ENCODE results near the gene IFNA14.
"Not testable (repeated sequence)": the region's sequence is repeated elsewhere in the genome, so short reads cannot be mapped to it uniquely, and the experiment has no call there.

Gene IFNA14

GRCh38 chr9:21239911-21240310 is at the start of gene IFNA14:
Gene IFNA14 (minus strand): TSS chr9:21240005. CDS start chr9:21239935, 70 bp downstream.
- DNase-seq = no peak

GRCh38 chr9:21287280-21287679 is 47.5 kb upstream of the IFNA14 start:
- no peak for DNase-seq

GRCh38 chr9:21286659-21287058 is 46.9 kb upstream of the IFNA14 start:
- DNase-seq = peak in 1 of 2 donors; percentile 7

- no peak for DNase-seq
Observed at GRCh38 chr9:21286099-21286498, 46.3 kb upstream of the IFNA14 start.

- no peak for DNase-seq
Observed at GRCh38 chr9:21281275-21281674, 41.5 kb upstream of the IFNA14 start.

- DNase-seq = no peak
Observed at GRCh38 chr9:21268347-21268657, 28.5 kb upstream of the IFNA14 start.

GRCh38 chr9:21267485-21268346 is 27.9 kb upstream of the IFNA14 start:
- DNase-seq = no peak

GRCh38 chr9:21266733-21267484 is 27.1 kb upstream of the IFNA14 start:
- no peak for DNase-seq

- DNase-seq = no peak
Observed at GRCh38 chr9:21265421-21266189, 25.8 kb upstream of the IFNA14 start.

GRCh38 chr9:21255538-21256212 is 15.9 kb upstream of the IFNA14 start:
- DNase-seq = no peak

GRCh38 chr9:21252721-21253547 is 13.1 kb upstream of the IFNA14 start:
- DNase-seq = peak in 1 of 2 donors; percentile 13

- DNase-seq = no peak
Observed at GRCh38 chr9:21251638-21252037, 11.8 kb upstream of the IFNA14 start.

- no peak for DNase-seq
Observed at GRCh38 chr9:21251190-21251589, 11.4 kb upstream of the IFNA14 start.

- DNase-seq = no peak
Observed at GRCh38 chr9:21244836-21245235, 5.0 kb upstream of the IFNA14 start.

GRCh38 chr9:21236360-21236714 is 3.5 kb downstream of the IFNA14 start:
- DNase-seq = not testable (repeated sequence)

- DNase-seq = peak; percentile 36 to 49
Observed at GRCh38 chr9:21235468-21236359, 4.1 kb downstream of the IFNA14 start.

GRCh38 chr9:21234153-21234687 is 5.6 kb downstream of the IFNA14 start:
- no peak for DNase-seq

GRCh38 chr9:21233258-21233657 is 6.5 kb downstream of the IFNA14 start:
- no peak for DNase-seq

GRCh38 chr9:21228122-21228521 is 11.7 kb downstream of the IFNA14 start, which contains the start of gene IFNA17:
Gene IFNA17 (minus strand): TSS chr9:21228222. CDS start chr9:21228173, 49 bp downstream.
- no peak for DNase-seq

- DNase-seq = not testable (repeated sequence)
Observed at GRCh38 chr9:21217211-21217610, 22.6 kb downstream of the IFNA14 start, which contains the start of gene IFNA16. Gene IFNA16 (minus strand): TSS chr9:21217311. CDS start chr9:21217305, 6 bp downstream.
